ENCODE results near the gene CNBP.

Gene CNBP

DNA sequence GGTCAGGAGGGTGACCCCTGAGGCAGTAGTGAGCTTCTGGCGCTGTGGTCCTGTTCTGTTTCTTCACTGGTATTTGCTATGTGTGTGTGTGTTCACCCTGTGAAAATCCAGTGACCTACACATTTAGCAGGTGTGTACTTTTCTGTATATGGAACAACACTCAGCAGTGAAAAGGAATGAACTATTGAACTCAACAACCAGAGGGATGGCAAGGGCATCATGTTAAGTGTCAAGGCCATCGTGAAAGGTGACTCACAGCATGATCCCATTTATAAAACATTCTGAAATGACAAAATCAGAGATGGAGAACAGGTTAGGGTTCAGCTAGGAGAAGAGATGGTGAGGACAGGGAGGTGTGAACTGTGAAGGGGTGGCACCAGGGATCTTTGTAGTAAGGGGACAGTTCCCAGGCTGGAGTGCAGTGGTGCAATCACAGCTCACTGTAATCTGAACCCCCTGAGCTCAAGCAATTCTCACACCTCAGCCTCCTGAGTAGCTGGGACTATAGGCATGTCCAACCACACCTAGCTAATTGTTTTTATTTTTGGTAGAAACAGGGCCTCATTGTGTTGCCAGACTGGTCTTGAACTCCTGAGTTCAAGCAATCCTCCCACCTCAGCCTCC is 52.1 kb downstream of the CNBP start:
- DNase-seq (ENCODE audit: low read depth) = no peak

- DNase-seq (ENCODE audit: low read depth) = no peak
These were observed 53.3 kb downstream of the CNBP start for GRCh38 chr3:129130291-129130813.

DNA sequence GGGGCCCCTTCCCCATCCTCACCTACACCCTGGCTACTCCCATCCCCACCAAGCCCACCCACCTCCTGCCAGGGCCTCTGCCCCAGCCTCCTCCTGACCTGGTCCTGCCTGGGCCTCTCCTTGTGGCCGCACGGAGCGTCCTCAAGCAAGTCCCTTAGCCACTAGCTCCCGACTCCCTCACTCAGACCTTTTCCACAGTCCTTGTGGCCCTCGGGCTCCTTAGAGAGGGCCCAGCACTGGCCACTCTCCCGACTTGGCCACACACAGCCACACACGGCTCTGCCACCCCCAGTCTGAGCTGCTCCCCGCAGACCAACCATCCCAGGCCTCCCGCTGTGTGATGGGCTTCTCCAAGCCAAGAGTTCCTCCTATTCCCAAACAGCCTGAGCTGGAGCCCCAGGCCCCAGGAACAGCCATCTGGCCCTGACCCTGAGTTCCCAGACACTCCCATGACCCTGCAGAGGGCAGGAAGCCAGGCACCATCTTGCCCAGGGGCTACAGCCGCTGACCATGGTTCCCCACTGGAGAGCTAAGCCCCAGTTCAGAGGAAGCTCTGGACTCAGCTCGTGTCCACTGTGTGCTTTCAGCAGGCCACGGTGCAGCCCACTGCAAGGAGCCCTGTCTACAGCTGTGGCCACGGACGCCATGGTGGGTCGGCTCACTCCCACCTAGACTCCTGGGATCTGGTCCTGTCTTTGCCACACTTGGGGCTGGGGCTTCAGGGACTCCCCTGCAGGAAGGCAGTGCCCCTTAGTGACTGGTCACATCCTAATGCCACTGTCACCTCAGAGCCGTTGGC is 55.1 kb downstream of the CNBP start:
- no peak for DNase-seq (ENCODE audit: low read depth)

GRCh38 chr3:129126726-129127280 is 56.9 kb downstream of the CNBP start:
- no peak for DNase-seq (ENCODE audit: low read depth)

- no peak for DNase-seq (ENCODE audit: low read depth)
These were observed 60.2 kb downstream of the CNBP start for GRCh38 chr3:129123314-129124060.

GRCh38 chr3:129122412-129123011 is 61.2 kb downstream of the CNBP start:
- no peak for DNase-seq (ENCODE audit: low read depth)

DNA sequence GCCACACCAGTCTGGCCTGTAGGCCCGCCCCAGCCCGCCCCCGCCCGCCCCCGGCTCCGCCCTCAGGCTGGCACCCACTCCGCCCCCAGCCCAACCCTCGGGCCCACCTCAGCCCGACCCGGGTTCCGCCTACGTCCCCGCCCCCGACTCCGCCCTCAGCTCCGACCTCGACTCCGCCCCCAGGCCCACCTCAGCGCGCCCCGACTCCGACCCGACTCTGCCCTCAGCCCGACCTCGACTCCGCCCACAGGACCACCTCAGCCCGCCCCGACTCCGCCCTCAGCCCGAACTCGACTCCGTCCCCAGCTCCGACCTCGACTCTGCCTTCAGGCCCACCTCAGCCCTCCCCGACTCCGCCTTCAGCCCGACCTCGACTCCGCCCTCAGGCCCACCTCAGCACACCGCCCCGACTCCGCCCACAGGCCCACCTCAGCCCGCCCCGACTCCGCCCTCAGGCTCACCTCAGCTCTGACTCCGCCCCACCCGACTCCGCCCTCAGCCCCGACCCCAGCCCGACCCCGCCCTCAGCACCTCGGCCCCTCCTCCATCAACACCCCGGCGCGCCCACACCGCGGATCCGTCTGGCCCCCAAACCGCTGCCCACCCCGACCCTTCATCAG is 61.8 kb downstream of the CNBP start, which contains the start of gene RAB43:
Gene RAB43, minus strand, starts transcription at position 13 of the 620 bp plus-strand sequence. CDS start 315 bp downstream, outside the sequence.
- peak; percentile 86 for DNase-seq (ENCODE audit: low read depth)

DNA sequence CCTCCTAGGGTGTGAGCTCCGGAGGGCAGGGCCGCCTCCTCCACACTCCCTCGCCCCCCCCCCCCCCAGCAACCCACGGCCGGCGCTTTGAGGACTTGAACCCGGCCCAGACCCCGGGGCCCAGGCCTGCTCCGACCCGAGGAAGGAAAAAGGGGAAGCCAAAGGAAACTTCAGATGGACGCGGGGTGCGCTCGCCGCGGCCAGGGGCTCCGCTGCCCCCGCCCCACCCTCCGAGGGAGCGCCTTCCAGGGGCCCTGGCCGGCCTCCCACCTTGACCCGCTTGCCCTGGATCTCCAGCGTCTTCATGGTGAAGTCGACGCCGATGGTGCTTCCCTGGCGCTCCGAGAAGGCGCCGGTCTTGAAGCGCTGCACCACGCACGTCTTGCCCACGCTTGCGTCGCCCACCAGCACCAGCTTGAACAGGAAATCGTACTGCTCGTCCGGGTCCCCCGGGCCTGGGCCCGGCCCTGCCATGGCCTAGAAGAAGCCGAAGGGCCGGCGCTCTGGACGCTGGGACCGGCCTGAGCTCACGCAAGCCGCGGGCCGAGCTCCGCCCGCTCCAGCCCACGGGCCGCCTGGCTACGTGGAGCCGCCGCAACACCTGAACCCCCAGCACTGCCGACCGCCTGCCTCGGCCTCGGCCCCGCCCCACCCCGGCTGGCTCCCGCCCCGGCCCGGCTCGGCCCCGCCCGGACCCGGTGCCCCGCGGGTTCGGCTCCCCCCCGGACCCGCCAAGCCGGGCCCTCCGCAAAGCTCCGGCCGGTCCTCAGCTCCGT is 62.5 kb downstream of the CNBP start:
- no peak for DNase-seq (ENCODE audit: low read depth)

- DNase-seq (ENCODE audit: low read depth) = peak; percentile 77
These were observed 63.3 kb downstream of the CNBP start for GRCh38 chr3:129120254-129121004.

DNA sequence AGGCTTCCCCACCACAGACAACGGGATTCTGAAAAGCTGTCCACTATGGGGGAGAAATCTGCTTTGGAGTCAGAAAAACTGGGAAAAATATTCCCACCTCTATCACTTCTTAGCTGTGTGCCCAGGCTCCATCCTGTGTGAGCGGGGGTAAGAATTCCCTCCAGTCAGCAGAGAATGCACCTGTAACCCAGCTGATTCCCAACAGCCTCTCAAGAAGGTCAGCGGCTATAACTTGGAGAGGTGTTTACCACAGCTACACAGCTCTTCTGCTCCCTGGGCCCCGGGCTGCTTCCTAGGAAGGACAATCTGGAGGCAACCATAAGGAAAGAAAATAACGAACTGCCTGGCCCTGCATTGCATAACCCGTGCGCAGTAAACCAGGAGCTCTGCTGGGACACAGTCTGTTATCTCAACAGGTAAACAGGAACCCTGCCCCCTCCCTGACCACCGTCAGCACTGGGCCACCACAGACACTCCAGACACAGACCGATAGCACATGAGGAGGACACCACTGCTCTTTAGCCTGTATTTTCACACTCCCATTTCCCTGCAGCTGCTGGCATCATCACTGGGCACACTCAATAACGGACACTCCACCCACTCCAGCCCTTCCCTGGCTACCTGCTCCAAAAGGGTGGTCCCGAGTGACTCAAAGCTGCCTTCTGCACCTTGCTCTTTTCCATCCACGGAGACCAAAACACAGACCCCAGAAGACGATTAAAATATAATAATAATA is 64.2 kb downstream of the CNBP start:
- DNase-seq (ENCODE audit: low read depth) = no peak

DNA sequence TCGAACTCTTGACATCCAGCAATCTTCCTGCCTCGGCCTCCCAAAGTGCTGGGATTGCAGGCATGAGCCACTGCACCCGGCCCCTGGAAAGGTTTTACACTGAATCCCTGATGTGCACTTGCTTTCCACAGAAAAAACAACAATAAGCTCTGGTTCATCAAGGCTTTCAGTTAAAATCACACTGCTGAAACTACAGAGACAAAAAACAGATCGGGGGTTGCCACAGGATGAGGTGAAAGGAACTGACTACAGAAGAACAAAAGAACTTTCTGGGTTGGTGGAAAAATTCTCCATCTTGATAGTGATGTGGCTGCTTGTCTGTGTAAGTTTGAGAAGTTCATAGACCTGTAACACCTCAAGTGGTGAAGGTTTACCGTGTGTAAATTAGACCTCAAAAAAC is 65.0 kb downstream of the CNBP start:
- DNase-seq (ENCODE audit: low read depth) = no peak

All from stimulated activated CD8-positive, alpha-beta memory T cell treated with anti-CD3 and anti-CD28 coated beads, Interleukin-15, amount 100 ng/mL, for 1 hour (primary cell).